ENCODE measurements around the gene LDLRAD3. TPM values are rescaled to one million over a fixed set of nuclear protein-coding genes. Genes with fewer than 3 reads are reported as not detected.
"Not testable (repeated sequence)": the region's sequence is repeated elsewhere in the genome, so short reads cannot be mapped to it uniquely, and the experiment has no call there.

The LDLRAD3 gene
- total RNA-seq, 1 donor from 2014 or later, result 35.6 TPM

DNA sequence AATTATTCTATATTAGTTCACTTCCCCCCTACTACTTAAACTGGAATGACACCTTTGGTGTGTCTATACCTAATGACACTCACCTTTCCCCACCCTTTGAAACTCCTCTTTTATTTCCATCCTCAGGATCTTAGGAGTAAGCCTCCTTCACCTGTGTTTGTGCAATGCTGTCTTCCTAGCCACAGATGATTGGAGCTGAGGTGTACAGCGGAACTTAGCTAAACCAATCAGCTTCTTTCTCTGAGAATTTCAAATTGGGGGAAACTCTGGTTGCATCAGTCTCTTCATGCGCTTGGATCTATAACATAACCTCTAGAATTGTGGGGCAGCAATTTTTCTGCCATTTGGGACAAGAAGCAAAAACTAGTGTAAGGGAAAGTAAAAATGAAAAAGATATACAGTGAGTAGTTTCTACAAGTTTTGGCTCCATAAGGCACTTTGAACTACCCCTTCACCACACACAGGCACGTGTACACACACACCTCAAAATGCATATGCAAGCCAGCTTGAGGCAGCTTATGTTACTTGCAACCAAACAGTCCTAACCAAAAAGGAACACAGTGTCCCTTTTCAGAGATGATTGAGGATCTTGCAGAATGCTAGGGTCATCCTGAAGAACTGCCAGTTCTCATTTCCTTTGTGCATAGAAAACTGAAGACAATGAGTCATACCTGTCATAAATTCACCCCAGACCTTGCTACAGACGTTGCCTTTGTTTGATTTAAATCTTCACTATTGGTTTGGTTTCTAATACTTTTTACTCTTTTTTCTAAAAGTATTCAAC is 36.0 kb upstream of the LDLRAD3 start:
- no peaks in the 10 kb centered on the region for H3K36me3 ChIP-seq
- Mint-ChIP-seq H3K4me3 (no peak overlapping the region), H3K27ac (no peak overlapping the region), H3K4me1 (peaks cover 5% of the 10 kb centered on the region), H3K27me3 (ENCODE audit: insufficient read depth, low read depth) (peaks cover 3% of the 10 kb centered on the region), H3K36me3 (no peaks in the 10 kb centered on the region), H3K9me3 (peaks cover 14% of the 10 kb centered on the region)
- H2AFZ ChIP-seq (replicated peaks), result no peak overlapping the region
- no peak overlapping the region for H3K9ac ChIP-seq
- H3K9me3 ChIP-seq (ENCODE audit: low read depth), result peaks cover 7% of the 10 kb centered on the region
- no peak for DNase-seq (ENCODE audit: low spot score)
- TF ChIP-seq CTCF (IDR thresholded peaks at IDR 0.05), result no peak
- H3K79me2 ChIP-seq (ENCODE audit: low read depth), result no peaks in the 10 kb centered on the region
- no peaks in the 10 kb centered on the region for H3K4me1 ChIP-seq
- H3K4me2 ChIP-seq, result no peak overlapping the region
- no peak overlapping the region for H3K27ac ChIP-seq
- no peaks in the 10 kb centered on the region for H4K20me1 ChIP-seq (ENCODE audit: low read depth)
- H3K4me3 ChIP-seq, result no peak overlapping the region
- no peaks in the 10 kb centered on the region for H3K27me3 ChIP-seq
- H3F3A ChIP-seq (ENCODE audit: low read depth), result no peaks in the 10 kb centered on the region

DNA sequence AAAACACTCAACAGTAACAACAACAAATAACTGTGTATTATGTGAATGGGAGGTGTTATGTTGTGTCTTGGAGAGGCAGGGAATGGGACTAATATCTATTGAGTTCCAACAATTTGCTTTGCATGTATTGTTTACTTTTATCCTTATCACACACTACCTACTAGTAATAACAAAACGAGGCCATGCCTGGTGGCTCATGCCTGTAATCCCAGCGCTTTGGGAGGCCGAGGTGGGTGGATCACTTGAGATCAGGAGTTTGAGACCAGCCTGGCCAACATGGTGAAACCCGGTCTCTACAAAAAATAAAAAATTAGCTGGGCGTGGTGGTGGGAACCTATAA is 35.5 kb upstream of the LDLRAD3 start:
- not testable (repeated sequence) for DNase-seq (ENCODE audit: low spot score); H3K9me3 ChIP-seq (ENCODE audit: low read depth); H3K27ac ChIP-seq; H3K27ac Mint-ChIP-seq; H3K79me2 ChIP-seq (ENCODE audit: low read depth); H3F3A ChIP-seq (ENCODE audit: low read depth); H3K4me3 ChIP-seq; H3K4me2 ChIP-seq; H4K20me1 ChIP-seq (ENCODE audit: low read depth); H3K27me3 ChIP-seq; H2AFZ ChIP-seq (replicated peaks); H3K4me1 ChIP-seq; H3K4me1 Mint-ChIP-seq; H3K9me3 Mint-ChIP-seq; H3K36me3 Mint-ChIP-seq; H3K27me3 Mint-ChIP-seq (ENCODE audit: insufficient read depth, low read depth); H3K4me3 Mint-ChIP-seq; H3K36me3 ChIP-seq; H3K9ac ChIP-seq

DNA sequence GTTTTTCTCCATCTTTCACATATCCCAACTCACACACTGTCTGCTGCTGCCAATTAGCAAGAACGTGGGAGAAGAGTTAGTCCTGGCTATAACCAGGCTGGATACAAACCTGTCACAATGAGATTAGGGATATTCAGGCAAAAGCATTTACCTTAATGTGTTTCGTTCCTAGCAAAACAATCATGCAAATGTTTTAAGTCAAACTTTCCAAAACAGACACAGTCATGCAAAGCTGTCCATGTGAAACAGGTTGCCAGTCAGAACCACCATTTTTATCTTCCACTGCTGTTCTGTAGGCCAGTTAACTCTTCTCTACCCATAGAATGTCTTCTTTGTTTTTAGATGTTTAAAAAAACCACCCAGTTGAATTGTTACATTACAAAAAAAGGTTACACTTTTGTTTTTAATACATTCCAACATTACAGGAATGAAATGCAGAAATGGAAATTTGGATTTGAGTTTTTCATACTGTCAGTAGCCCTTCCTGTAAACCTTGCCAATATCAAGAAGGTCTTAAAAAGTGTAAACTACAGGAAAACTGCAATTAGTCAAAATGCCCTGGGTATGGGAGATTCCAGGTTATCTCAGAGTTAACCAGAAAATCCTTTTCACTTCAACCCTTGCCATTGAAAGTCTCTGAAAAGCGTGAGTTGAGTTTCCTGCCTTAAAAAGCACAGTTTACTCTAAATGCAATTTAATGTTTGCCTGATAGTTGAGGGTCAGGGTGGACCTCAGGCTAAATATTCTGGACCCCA is 34.2 kb upstream of the LDLRAD3 start:
- Histone ChIP-seq H2AFZ (replicated peaks) (no peak overlapping the region), H3K27ac (no peak overlapping the region), H3K9ac (no peak overlapping the region), H3K36me3 (no peaks in the 10 kb centered on the region), H4K20me1 (ENCODE audit: low read depth) (no peaks in the 10 kb centered on the region), H3K79me2 (ENCODE audit: low read depth) (no peaks in the 10 kb centered on the region), H3K9me3 (ENCODE audit: low read depth) (no peaks in the 10 kb centered on the region), H3K4me3 (no peak overlapping the region), H3K4me2 (no peak overlapping the region), H3K27me3 (no peaks in the 10 kb centered on the region), H3K4me1 (no peaks in the 10 kb centered on the region), H3F3A (ENCODE audit: low read depth) (no peaks in the 10 kb centered on the region)
- Mint-ChIP-seq H3K4me1 (peaks cover 5% of the 10 kb centered on the region), H3K27me3 (ENCODE audit: insufficient read depth, low read depth) (peaks cover 3% of the 10 kb centered on the region), H3K27ac (no peak overlapping the region), H3K9me3 (no peaks in the 10 kb centered on the region), H3K36me3 (no peaks in the 10 kb centered on the region), H3K4me3 (no peak overlapping the region)
- TF ChIP-seq CTCF (IDR thresholded peaks at IDR 0.05) (no peak), EZH2 (IDR thresholded peaks at IDR 0.05) (no peak), EZH2phosphoT487 (IDR thresholded peaks at IDR 0.05) (no peak)
- DNase-seq (ENCODE audit: low spot score), result no peak

DNA sequence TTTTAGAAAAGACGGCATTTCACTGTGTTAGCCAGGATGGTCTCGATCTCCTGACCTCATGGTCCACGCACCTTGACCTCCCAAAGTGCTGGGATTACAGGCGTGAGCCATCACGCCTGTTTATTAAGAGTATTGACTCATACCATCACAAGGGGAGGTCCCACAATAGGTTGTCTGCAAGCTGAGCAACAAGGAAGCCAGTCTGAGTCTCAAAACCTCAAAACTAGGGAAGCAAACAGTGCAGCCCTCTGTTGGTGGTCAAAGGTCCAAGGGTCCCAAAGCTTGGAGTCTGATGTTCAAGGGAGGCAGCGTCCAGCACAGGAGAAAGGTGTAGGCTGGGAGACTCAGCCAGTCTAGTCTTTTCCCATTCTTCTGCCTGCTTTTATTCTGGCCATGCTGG is 32.8 kb upstream of the LDLRAD3 start:
- no peak overlapping the region for H3K4me2 ChIP-seq
- H3K4me1 ChIP-seq, result no peaks in the 10 kb centered on the region
- no peaks in the 10 kb centered on the region for H3K9me3 ChIP-seq (ENCODE audit: low read depth)
- Mint-ChIP-seq H3K9me3 (no peaks in the 10 kb centered on the region), H3K4me3 (no peak overlapping the region), H3K4me1 (peaks cover 2% of the 10 kb centered on the region), H3K36me3 (no peaks in the 10 kb centered on the region), H3K27me3 (ENCODE audit: insufficient read depth, low read depth) (peaks cover 3% of the 10 kb centered on the region), H3K27ac (no peak overlapping the region)
- H3K36me3 ChIP-seq, result no peaks in the 10 kb centered on the region
- no peak overlapping the region for H3K4me3 ChIP-seq
- no peak for DNase-seq (ENCODE audit: low spot score)
- TF ChIP-seq EZH2 (IDR thresholded peaks at IDR 0.05), result no peak
- TF ChIP-seq CTCF (IDR thresholded peaks at IDR 0.05), result no peak
- no peak for TF ChIP-seq EZH2phosphoT487 (IDR thresholded peaks at IDR 0.05)
- H3K27me3 ChIP-seq, result no peaks in the 10 kb centered on the region
- H3K79me2 ChIP-seq (ENCODE audit: low read depth), result no peaks in the 10 kb centered on the region
- no peaks in the 10 kb centered on the region for H3F3A ChIP-seq (ENCODE audit: low read depth)
- no peak overlapping the region for H2AFZ ChIP-seq (replicated peaks)
- H3K27ac ChIP-seq, result no peak overlapping the region
- no peaks in the 10 kb centered on the region for H4K20me1 ChIP-seq (ENCODE audit: low read depth)
- H3K9ac ChIP-seq, result no peak overlapping the region
